Measurements from ENCODE around the gene SUPT20H.
A peak's percentile ranks its signal among the peaks of the same experiment; 100 is the strongest.

The SUPT20H gene

GRCh38 chr13:37058910-37059847, at the start of gene SUPT20H:
SUPT20H (minus strand) TSS chr13:37059688; CDS start chr13:37051490, 8,198 bp downstream.
- DNase-seq (ENCODE audit: low spot score), result peak; percentile 97

- no peak for DNase-seq (ENCODE audit: low spot score)
These were observed 49.7 kb upstream of the SUPT20H start for GRCh38 chr13:37109051-37109678.

- no peak for DNase-seq (ENCODE audit: low spot score)
These were observed 48.4 kb upstream of the SUPT20H start for GRCh38 chr13:37107868-37108267.

GRCh38 chr13:37107456-37107855, 48.0 kb upstream of the SUPT20H start:
- DNase-seq (ENCODE audit: low spot score), result no peak

- no peak for DNase-seq (ENCODE audit: low spot score)
These were observed 47.2 kb upstream of the SUPT20H start for GRCh38 chr13:37106642-37107041.

- no peak for DNase-seq (ENCODE audit: low spot score)
These were observed 45.8 kb upstream of the SUPT20H start, which contains the start of gene CSNK1A1L for GRCh38 chr13:37105251-37105714. CSNK1A1L (minus strand) TSS chr13:37105664; CDS start chr13:37105256, 408 bp downstream.

- no peak for DNase-seq (ENCODE audit: low spot score)
These were observed 43.4 kb upstream of the SUPT20H start for GRCh38 chr13:37102896-37103295.

- DNase-seq (ENCODE audit: low spot score), result no peak
These were observed 41.7 kb upstream of the SUPT20H start for GRCh38 chr13:37101201-37101600.

- no peak for DNase-seq (ENCODE audit: low spot score)
These were observed 41.2 kb upstream of the SUPT20H start for GRCh38 chr13:37100731-37101130.

- no peak for DNase-seq (ENCODE audit: low spot score)
These were observed 37.6 kb upstream of the SUPT20H start for GRCh38 chr13:37097076-37097475.

- DNase-seq (ENCODE audit: low spot score), result no peak
These were observed 35.4 kb upstream of the SUPT20H start for GRCh38 chr13:37094840-37095239.

- no peak for DNase-seq (ENCODE audit: low spot score)
These were observed 34.6 kb upstream of the SUPT20H start for GRCh38 chr13:37094099-37094498.

GRCh38 chr13:37091835-37092234, 32.3 kb upstream of the SUPT20H start:
- no peak for DNase-seq (ENCODE audit: low spot score)

- DNase-seq (ENCODE audit: low spot score), result no peak
These were observed 31.4 kb upstream of the SUPT20H start for GRCh38 chr13:37090912-37091311.

GRCh38 chr13:37089495-37089894, 30.0 kb upstream of the SUPT20H start:
- DNase-seq (ENCODE audit: low spot score), result no peak

- no peak for DNase-seq (ENCODE audit: low spot score)
These were observed 28.0 kb upstream of the SUPT20H start for GRCh38 chr13:37087486-37087885.

- DNase-seq (ENCODE audit: low spot score), result no peak
These were observed 26.1 kb upstream of the SUPT20H start for GRCh38 chr13:37085606-37086005.

- no peak for DNase-seq (ENCODE audit: low spot score)
These were observed 17.3 kb upstream of the SUPT20H start for GRCh38 chr13:37076818-37077217.

GRCh38 chr13:37075164-37075563, 15.7 kb upstream of the SUPT20H start:
- DNase-seq (ENCODE audit: low spot score), result no peak

- no peak for DNase-seq (ENCODE audit: low spot score)
These were observed 15.2 kb upstream of the SUPT20H start for GRCh38 chr13:37074703-37075102.

GRCh38 chr13:37072024-37072423, 12.5 kb upstream of the SUPT20H start:
- DNase-seq (ENCODE audit: low spot score), result no peak

GRCh38 chr13:37070956-37071355, 11.5 kb upstream of the SUPT20H start:
- no peak for DNase-seq (ENCODE audit: low spot score)

- no peak for DNase-seq (ENCODE audit: low spot score)
These were observed 10.7 kb upstream of the SUPT20H start for GRCh38 chr13:37070145-37070695.

Data from ecto neural progenitor cell (in vitro differentiated cells).